Osteocyte (in vitro differentiated cells): ENCODE data around the gene GPR3. TPM values are rescaled to one million over a fixed set of nuclear protein-coding genes. Genes with fewer than 3 reads are reported as not detected.

ENCODE experiments used
- DNase-seq: peaks from one replicate; pipeline ENCODE4 v3.0.0; 2021; ENCODE audit warnings: mixed read lengths; ENCODE audit not compliant: unreplicated experiment; ENCODE audit errors: extremely low spot score
- H3K27ac Mint-ChIP-seq: one replicate; pipeline ENCODE4 v1.8.0; 2021; ENCODE audit warnings: mild to moderate bottlenecking, mixed read lengths; ENCODE audit not compliant: unreplicated experiment
- H3K27me3 Mint-ChIP-seq: one replicate; pipeline ENCODE4 v1.8.0; 2021; ENCODE audit warnings: mixed read lengths; ENCODE audit not compliant: unreplicated experiment
- H3K36me3 Mint-ChIP-seq: one replicate; pipeline ENCODE4 v1.8.0; 2021; ENCODE audit warnings: mixed read lengths; ENCODE audit not compliant: unreplicated experiment
- H3K4me1 Mint-ChIP-seq: one replicate; pipeline ENCODE4 v1.8.0; 2021; ENCODE audit warnings: mixed read lengths; ENCODE audit not compliant: unreplicated experiment
- H3K4me3 Mint-ChIP-seq: one replicate; pipeline ENCODE4 v1.8.0; 2021; ENCODE audit warnings: mild to moderate bottlenecking, moderate library complexity, mixed read lengths; ENCODE audit not compliant: unreplicated experiment
- H3K9me3 Mint-ChIP-seq: one replicate; pipeline ENCODE4 v1.8.0; 2021; ENCODE audit warnings: mixed read lengths; ENCODE audit not compliant: unreplicated experiment
- CTCF ChIP-seq: fragments of 200-600 bp; sonication (generic); IDR thresholded peaks from 2 replicates; pipeline ENCODE4 v1.5.0; 2021; ENCODE audit warnings: antibody characterized with exemption, mild to moderate bottlenecking, moderate library complexity
- total RNA-seq: library from RNA; stranded (reverse); gene quantifications from 2 replicates; pipeline ENCODE4 v1.2.1, GENCODE V29; 2021

Gene GPR3
- total RNA-seq, 1 donor from 2014 or later, result 0.56 TPM

- no peak for DNase-seq
- H3K27me3 Mint-ChIP-seq, result no peaks in the 10 kb centered on the region
- H3K36me3 Mint-ChIP-seq, result peaks cover 68% of the 10 kb centered on the region
- H3K4me1 Mint-ChIP-seq, result peaks cover 31% of the 10 kb centered on the region
- TF ChIP-seq CTCF, result no peak
- H3K4me3 Mint-ChIP-seq, result no peak overlapping the region
- no peak overlapping the region for H3K27ac Mint-ChIP-seq
- no peaks in the 10 kb centered on the region for H3K9me3 Mint-ChIP-seq
Observed at GRCh38 chr1:27413004-27413403, 20.6 kb downstream of the GPR3 start.

GRCh38 chr1:27414091-27414490 is 21.7 kb downstream of the GPR3 start:
- peaks cover 65% of the 10 kb centered on the region for H3K36me3 Mint-ChIP-seq
- H3K4me1 Mint-ChIP-seq, result peaks cover 42% of the 10 kb centered on the region
- no peak for TF ChIP-seq CTCF
- H3K27ac Mint-ChIP-seq, result no peak overlapping the region
- no peaks in the 10 kb centered on the region for H3K27me3 Mint-ChIP-seq
- no peaks in the 10 kb centered on the region for H3K9me3 Mint-ChIP-seq
- no peak overlapping the region for H3K4me3 Mint-ChIP-seq
- no peak for DNase-seq

GRCh38 chr1:27416387-27417111 is 24.1 kb downstream of the GPR3 start:
- H3K36me3 Mint-ChIP-seq, result peaks cover 54% of the 10 kb centered on the region
- H3K27me3 Mint-ChIP-seq, result no peaks in the 10 kb centered on the region
- no peaks in the 10 kb centered on the region for H3K9me3 Mint-ChIP-seq
- peaks cover 63% of the 10 kb centered on the region for H3K4me1 Mint-ChIP-seq
- peak; percentile 63 for TF ChIP-seq CTCF
- no peak for DNase-seq
- H3K4me3 Mint-ChIP-seq, result no peak overlapping the region
- peak overlapping the region; percentile 91 for H3K27ac Mint-ChIP-seq

GRCh38 chr1:27417713-27418112 is 25.3 kb downstream of the GPR3 start:
- peaks cover 68% of the 10 kb centered on the region for H3K4me1 Mint-ChIP-seq
- TF ChIP-seq CTCF, result no peak
- no peak for DNase-seq
- no peak overlapping the region for H3K4me3 Mint-ChIP-seq
- no peaks in the 10 kb centered on the region for H3K27me3 Mint-ChIP-seq
- no peaks in the 10 kb centered on the region for H3K9me3 Mint-ChIP-seq
- H3K36me3 Mint-ChIP-seq, result peaks cover 50% of the 10 kb centered on the region
- peak overlapping the region; percentile 91 for H3K27ac Mint-ChIP-seq

- Mint-ChIP-seq H3K9me3 (no peaks in the 10 kb centered on the region), H3K4me3 (peak overlapping the region; percentile 30), H3K27ac (peak overlapping the region; percentile 91), H3K36me3 (peaks cover 42% of the 10 kb centered on the region), H3K27me3 (no peaks in the 10 kb centered on the region), H3K4me1 (peaks cover 72% of the 10 kb centered on the region)
- TF ChIP-seq CTCF, result no peak
- DNase-seq, result no peak
Observed at GRCh38 chr1:27418326-27419185, 26.1 kb downstream of the GPR3 start.
